ENCODE data around the gene DNAJC5. TPM values are rescaled to one million over a fixed set of nuclear protein-coding genes. Genes with fewer than 3 reads are reported as not detected.
A peak's percentile ranks its signal among the peaks of the same experiment; 100 is the strongest.

The DNAJC5 gene
- total RNA-seq, 2 experiments from 2014 or later = 21.4 to 22.5 TPM

DNA sequence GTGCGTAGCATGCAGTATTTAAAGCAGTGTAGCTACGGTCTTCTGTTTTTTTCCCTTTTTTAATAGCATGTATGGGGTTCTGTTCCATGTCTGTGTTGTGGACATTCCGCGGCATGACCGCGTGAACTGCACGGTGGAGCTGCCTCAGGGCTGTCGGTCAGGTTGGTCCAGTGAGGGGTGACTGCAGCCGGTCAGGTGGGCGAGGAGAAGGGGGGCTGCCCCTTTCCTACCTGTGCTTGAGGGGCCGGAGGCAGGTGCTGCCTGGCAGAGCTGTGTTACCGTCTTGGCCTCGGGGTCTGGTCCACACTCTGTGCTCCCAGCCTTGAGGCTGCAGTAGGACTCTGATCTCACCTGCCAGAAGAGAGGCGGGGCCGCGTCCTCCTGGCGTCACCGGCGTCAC, 36.8 kb downstream of the DNAJC5 start:
- Mint-ChIP-seq H3K36me3 (ENCODE audit: low read depth) (peaks cover 76% of the 10 kb centered on the region), H3K27ac (no peak overlapping the region), H3K4me3 (no peak overlapping the region), H3K9me3 (no peaks in the 10 kb centered on the region), H3K27me3 (no peaks in the 10 kb centered on the region), H3K4me1 (ENCODE audit: low read depth) (peaks cover 4% of the 10 kb centered on the region)
- intact Hi-C loops (cut with DNase I, micrococcal nuclease) = no loop called here
- ChIA-PET POLR2A (no interaction called here), CTCF (no interaction called here)
- Histone ChIP-seq H3K4me1 (ENCODE audit: insufficient read depth, low read length) (no peaks in the 10 kb centered on the region), H3K27ac (ENCODE audit: low read depth in 1 of 2, low read length in 2 of 2) (no peak overlapping the region), H3K9me3 (ENCODE audit: control insufficient read depth in 1 of 2, insufficient read depth in 1 of 2, low read length in 2 of 2) (peaks cover 0 to 6% of the 10 kb centered on the region in 2 experiments), H3K4me3 (ENCODE audit: low read length) (no peak overlapping the region), H3K36me3 (ENCODE audit: insufficient read depth, low read length) (peaks cover 80% of the 10 kb centered on the region), H3K27me3 (ENCODE audit: control insufficient read depth in 1 of 2, insufficient read depth in 2 of 2, low read length in 2 of 2) (no peaks in the 10 kb centered on the region)
- no peak for TF ChIP-seq CTCF (IDR thresholded peaks at IDR 0.05)
- DNase-seq (no peak), ATAC-seq (ENCODE audit: poor library complexity) (no peak)

DNA sequence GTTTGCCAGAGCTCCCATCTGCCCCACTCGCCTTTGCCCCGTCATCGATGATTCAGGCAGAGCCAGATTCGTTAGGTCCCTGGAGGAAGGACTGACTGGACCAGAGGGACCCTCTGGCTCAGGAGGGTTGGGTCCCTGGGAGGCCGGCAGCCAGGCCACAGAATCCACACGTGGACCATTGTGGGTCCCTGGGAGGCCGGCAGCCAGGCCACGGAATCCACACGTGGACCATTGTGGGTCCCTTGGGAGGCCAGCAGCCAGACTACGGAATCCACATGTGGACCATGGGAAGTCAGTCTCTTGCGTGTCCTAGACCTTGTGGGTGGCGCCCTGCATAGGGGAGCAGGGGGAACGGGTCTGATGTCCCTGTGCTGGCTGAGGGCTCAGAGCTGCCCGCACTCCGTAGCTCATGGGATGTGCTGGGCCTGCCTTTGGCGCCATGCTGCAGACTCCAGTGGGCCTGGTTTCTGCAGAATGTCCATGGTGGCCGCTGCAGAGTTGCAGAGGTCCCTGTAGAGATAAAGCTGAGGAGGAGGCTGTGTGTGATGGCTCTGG, 37.8 kb downstream of the DNAJC5 start:
- Mint-ChIP-seq H3K9me3 (no peaks in the 10 kb centered on the region), H3K4me1 (ENCODE audit: low read depth) (peaks cover 2% of the 10 kb centered on the region), H3K27ac (no peak overlapping the region), H3K36me3 (ENCODE audit: low read depth) (peaks cover 70% of the 10 kb centered on the region), H3K27me3 (no peaks in the 10 kb centered on the region), H3K4me3 (no peak overlapping the region)
- intact Hi-C loops (cut with DNase I, micrococcal nuclease) = no loop called here
- H3K27ac ChIP-seq (ENCODE audit: low read depth in 1 of 2, low read length in 2 of 2) = no peak overlapping the region
- ChIA-PET CTCF (no interaction called here), POLR2A (no interaction called here)
- peaks cover 0 to 6% of the 10 kb centered on the region in 2 experiments for H3K9me3 ChIP-seq (ENCODE audit: control insufficient read depth in 1 of 2, insufficient read depth in 1 of 2, low read length in 2 of 2)
- H3K4me3 ChIP-seq (ENCODE audit: low read length) = no peak overlapping the region
- ATAC-seq (ENCODE audit: poor library complexity) (no peak), DNase-seq (no peak)
- no peaks in the 10 kb centered on the region for H3K27me3 ChIP-seq (ENCODE audit: control insufficient read depth in 1 of 2, insufficient read depth in 2 of 2, low read length in 2 of 2)
- no peaks in the 10 kb centered on the region for H3K4me1 ChIP-seq (ENCODE audit: insufficient read depth, low read length)
- peaks cover 76% of the 10 kb centered on the region for H3K36me3 ChIP-seq (ENCODE audit: insufficient read depth, low read length)
- TF ChIP-seq CTCF (IDR thresholded peaks at IDR 0.05) = no peak

DNA sequence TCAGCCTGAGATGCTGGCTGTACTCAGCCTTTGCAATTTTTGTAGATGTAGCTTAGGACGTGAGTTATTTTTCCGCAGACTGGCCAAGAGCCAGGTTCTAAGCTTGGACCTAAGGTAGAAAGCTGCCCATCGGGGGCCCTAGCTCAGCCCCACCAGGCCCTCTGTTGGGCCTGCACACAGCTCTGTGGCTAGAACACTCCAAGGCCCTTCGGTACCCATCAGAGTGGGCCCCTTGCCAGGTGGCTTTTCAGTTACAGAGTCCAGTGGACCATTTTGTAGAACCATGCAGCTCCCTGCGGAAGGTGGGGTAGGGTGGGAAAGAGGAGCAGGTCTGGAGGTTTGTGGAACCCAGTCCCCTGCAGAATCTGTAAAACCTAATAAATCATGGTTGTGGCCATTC, 38.7 kb downstream of the DNAJC5 start:
- intact Hi-C loops (cut with DNase I, micrococcal nuclease) = no loop called here
- Histone ChIP-seq H3K9me3 (ENCODE audit: control insufficient read depth in 1 of 2, insufficient read depth in 1 of 2, low read length in 2 of 2) (peaks cover 0 to 6% of the 10 kb centered on the region in 2 experiments), H3K27ac (ENCODE audit: low read depth in 1 of 2, low read length in 2 of 2) (no peak overlapping the region), H3K27me3 (ENCODE audit: control insufficient read depth in 1 of 2, insufficient read depth in 2 of 2, low read length in 2 of 2) (no peaks in the 10 kb centered on the region), H3K4me3 (ENCODE audit: low read length) (no peak overlapping the region), H3K4me1 (ENCODE audit: insufficient read depth, low read length) (no peaks in the 10 kb centered on the region), H3K36me3 (ENCODE audit: insufficient read depth, low read length) (peaks cover 67% of the 10 kb centered on the region)
- no peak for TF ChIP-seq CTCF (IDR thresholded peaks at IDR 0.05)
- peaks cover 5% of the 10 kb centered on the region for H3K4me1 Mint-ChIP-seq (ENCODE audit: low read depth)
- POLR2A ChIA-PET = no interaction called here
- no peaks in the 10 kb centered on the region for H3K27me3 Mint-ChIP-seq
- no peak overlapping the region for H3K4me3 Mint-ChIP-seq
- CTCF ChIA-PET = no interaction called here
- ATAC-seq (ENCODE audit: poor library complexity) = no peak
- no peak overlapping the region for H3K27ac Mint-ChIP-seq
- H3K9me3 Mint-ChIP-seq = no peaks in the 10 kb centered on the region
- peaks cover 67% of the 10 kb centered on the region for H3K36me3 Mint-ChIP-seq (ENCODE audit: low read depth)
- peak in 1 of 14 experiments; percentile 3 for DNase-seq
